Right cardiac atrium (tissue), 5 donors: ENCODE data around the gene CHCHD1. TPM values are rescaled to one million over a fixed set of nuclear protein-coding genes. Genes with fewer than 3 reads are reported as not detected.
"Not testable (repeated sequence)": the region's sequence is repeated elsewhere in the genome, so short reads cannot be mapped to it uniquely, and the experiment has no call there.

Experiments
- ATAC-seq, 2 donors: fragments of 200-7000 bp; cut with Tn5 transposase; one replicate each; pipeline versions ENCODE4 v1.8.0 to v1.9.1; 2020; ENCODE audit warnings: moderate library complexity in 2 of 2, mild to moderate bottlenecking in 1 of 2
- DNase-seq, 3 donors: peaks; one replicate each; pipeline ENCODE4 v3.0.0-alpha.2; 2020
- H3K27ac ChIP-seq: one replicate; pipeline ENCODE4 v1.5.1; 2013; ENCODE audit warnings: mild to moderate bottlenecking, low read length, control low read depth, moderate library complexity
- H3K27me3 ChIP-seq: one replicate; pipeline ENCODE4 v1.6.1; 2013; ENCODE audit not compliant: control insufficient read depth, insufficient read depth
- H3K4me1 ChIP-seq: one replicate; pipeline ENCODE4 v1.6.1; 2013; ENCODE audit warnings: low read length; ENCODE audit not compliant: control insufficient read depth, insufficient read depth
- H3K4me3 ChIP-seq: one replicate; pipeline ENCODE4 v1.5.1; 2013; ENCODE audit warnings: low read length, control low read depth
- H3K9me3 ChIP-seq: one replicate; pipeline ENCODE4 v1.6.1; 2013; ENCODE audit warnings: low read length; ENCODE audit not compliant: control insufficient read depth
- WGBS: extraction: QIAGEN DNeasy Blood & Tissue Kit; methylation state at CpG from one replicate; pipeline ENCODE4 v1.1.7; 2013; 5-methylcytosine and 5-hydroxymethylcytosine counted together
- intact Hi-C, 4 donors: fragments of 100-400 bp; cut with DNase I; formaldehyde crosslinking; loops; one replicate each; pipeline versions ENCODE4 v1.11.0 to v1.14.0; 2022 to 2023
- polyA plus RNA-seq: library from polyadenylated mRNA; stranded (reverse); fragments of 200-250 nt; gene quantifications from one replicate; pipeline ENCODE4 v1.2.3, GENCODE V29; 2013
- total RNA-seq, 4 donors: library from RNA; stranded (reverse); fragmentation: NEBNext Ultra II Directional; extraction: Animal tissue kit (Norgen Biotek cat#: 25700); gene quantifications; one replicate each; pipeline ENCODE4 v1.2.1, GENCODE V29; 2021
- donor health status: healthy with polysubstance abuse.
- donor health status: DM: no; HTN: yes; CAD: no.
- donor health status: DM: no; HTN: no; CAD: no.
- donor health status: DM: no; HTN: yes; CAD: no; lungs with severe emphysema.
- donor health status: DM: yes; HTN: yes; CAD: no.

Gene CHCHD1
- total and polyA plus RNA-seq, 5 donors: 20.6 to 76.8 (median 23.8) TPM

DNA sequence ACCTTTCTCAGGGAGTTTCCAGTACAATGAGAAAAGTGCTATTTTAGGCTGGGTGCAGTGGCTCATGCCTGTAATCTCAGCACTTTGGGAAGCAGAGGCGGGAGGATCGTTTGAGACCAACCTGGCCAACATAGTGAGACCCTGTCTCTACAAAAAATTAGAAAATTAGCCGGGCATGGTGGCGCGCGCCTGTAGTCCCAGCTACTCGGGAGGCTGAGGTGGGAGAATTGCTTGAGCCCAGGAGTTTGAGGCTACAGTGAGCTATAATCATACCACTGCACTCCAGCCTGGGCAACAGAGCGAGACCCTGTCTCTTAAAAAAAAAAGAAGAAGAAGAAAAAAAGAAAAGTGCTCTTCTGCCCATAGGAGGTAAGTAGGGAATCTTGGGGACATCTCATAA, 14.2 kb downstream of the CHCHD1 start:
- DNase-seq, H3K4me3 ChIP-seq, H3K27me3 ChIP-seq, H3K27ac ChIP-seq, intact Hi-C loops, H3K4me1 ChIP-seq, ATAC-seq, H3K9me3 ChIP-seq: not testable (repeated sequence)
- WGBS: 95% methylated on average over 8 of the region's 8 CpGs

DNA sequence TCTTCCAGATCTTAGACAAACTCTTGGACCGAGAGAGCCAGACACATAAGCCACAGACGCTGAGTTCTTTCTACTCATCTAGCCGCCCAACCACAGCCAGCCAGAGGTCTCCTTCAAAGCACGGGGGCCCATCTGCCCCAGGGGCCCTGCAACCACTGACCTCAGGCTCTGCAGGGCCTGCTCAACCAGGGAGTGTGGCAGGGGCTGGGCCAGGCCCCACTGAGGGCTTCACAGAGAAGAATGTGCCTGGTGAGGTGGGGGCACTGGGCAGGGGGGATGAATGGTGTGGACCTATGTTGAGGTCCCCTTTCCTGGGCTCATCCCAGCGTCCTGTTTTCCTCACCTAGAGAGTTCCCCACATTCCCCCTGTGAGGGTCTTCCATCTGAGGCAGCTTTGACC, 14.9 kb downstream of the CHCHD1 start:
- no peak overlapping the region for H3K27ac ChIP-seq
- no peak overlapping the region for H3K4me3 ChIP-seq
- H3K27me3 ChIP-seq: no peaks in the 10 kb centered on the region
- no peak for DNase-seq
- no peaks in the 10 kb centered on the region for H3K9me3 ChIP-seq
- WGBS: 82% methylated on average over 5 of the region's 5 CpGs
- no peaks in the 10 kb centered on the region for H3K4me1 ChIP-seq
- no peak for ATAC-seq
- intact Hi-C loops: no loop called here

DNA sequence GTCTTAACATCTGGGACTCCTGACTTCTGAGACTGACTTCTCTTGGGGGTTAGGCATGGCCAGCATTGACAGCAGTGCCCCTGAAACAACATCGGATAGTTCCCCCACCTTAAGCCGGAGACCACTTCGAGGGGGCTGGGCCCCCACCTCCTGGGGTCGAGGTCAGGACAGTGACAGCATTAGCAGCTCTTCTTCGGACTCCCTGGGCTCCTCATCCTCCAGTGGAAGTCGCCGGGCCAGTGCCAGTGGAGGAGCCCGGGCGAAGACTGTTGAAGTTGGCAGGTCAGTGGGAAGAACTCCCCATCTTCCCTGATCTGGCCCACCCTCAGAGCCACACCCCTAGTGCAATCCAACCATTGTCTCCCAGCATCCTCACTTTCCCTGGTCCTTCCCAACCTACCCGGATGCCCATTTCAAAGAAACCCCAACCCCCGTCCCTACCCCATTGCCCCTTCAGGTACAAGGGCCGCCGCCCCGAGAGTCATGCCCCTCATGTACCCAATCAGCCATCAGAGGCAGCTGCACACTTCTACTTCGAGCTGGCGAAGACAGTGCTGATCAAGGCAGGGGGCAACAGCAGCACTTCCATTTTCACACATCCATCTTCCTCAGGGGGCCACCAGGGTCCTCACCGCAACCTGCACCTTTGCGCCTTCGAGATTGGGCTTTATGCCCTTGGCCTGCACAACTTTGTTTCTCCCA, 15.6 kb downstream of the CHCHD1 start:
- intact Hi-C loops: no loop called here
- 90% methylated on average over 19 of the region's 19 CpGs for WGBS
- Histone ChIP-seq H3K27me3 (no peaks in the 10 kb centered on the region), H3K27ac (no peak overlapping the region), H3K9me3 (no peaks in the 10 kb centered on the region), H3K4me3 (no peak overlapping the region), H3K4me1 (no peaks in the 10 kb centered on the region)
- ATAC-seq (no peak), DNase-seq (no peak)

DNA sequence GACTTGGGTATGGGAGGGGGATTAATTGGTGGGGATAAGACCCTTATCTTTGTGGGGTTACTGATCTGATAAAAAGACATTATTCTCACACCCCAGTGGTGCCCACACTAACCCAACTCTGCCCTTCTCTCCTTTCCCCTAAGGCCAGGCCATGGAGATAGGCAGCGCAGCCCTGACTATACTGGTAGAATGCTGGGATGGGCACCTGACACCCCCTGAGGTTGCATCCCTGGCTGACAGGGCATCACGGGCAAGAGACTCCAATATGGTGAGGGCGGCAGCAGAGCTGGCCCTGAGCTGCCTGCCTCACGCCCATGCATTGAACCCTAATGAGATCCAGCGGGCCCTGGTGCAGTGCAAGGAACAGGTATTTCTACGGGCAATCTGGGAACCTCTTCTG, 16.2 kb downstream of the CHCHD1 start:
- no peak for ATAC-seq
- no peaks in the 10 kb centered on the region for H3K9me3 ChIP-seq
- intact Hi-C loops: no loop called here
- H3K27me3 ChIP-seq: no peaks in the 10 kb centered on the region
- no peak overlapping the region for H3K4me3 ChIP-seq
- 91% methylated on average over 6 of the region's 6 CpGs for WGBS
- no peak overlapping the region for H3K27ac ChIP-seq
- DNase-seq: no peak
- H3K4me1 ChIP-seq: no peaks in the 10 kb centered on the region

DNA sequence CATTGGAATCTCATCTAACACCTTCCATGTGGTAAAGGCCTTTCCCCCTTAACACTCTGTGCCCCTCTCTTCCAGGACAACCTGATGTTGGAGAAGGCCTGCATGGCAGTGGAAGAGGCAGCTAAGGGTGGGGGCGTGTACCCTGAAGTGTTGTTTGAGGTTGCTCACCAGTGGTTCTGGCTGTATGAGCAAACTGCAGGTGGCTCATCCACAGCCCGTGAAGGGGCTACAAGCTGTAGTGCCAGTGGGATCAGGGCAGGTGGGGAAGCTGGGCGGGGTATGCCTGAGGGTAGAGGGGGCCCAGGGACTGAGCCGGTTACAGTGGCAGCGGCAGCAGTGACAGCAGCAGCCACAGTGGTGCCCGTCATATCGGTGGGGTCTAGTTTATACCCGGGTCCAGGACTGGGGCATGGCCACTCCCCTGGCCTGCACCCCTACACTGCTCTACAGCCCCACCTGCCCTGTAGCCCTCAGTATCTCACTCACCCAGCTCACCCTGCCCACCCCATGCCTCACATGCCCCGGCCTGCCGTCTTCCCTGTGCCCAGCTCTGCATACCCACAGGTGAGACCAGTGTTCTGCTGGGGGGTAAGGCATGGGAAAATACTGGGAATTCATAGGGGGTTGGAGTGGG, 17.2 kb downstream of the CHCHD1 start:
- H3K4me3 ChIP-seq: no peak overlapping the region
- DNase-seq: no peak
- peak; percentile 15 for ATAC-seq
- no peaks in the 10 kb centered on the region for H3K27me3 ChIP-seq
- no peaks in the 10 kb centered on the region for H3K9me3 ChIP-seq
- intact Hi-C loops: no loop called here
- H3K27ac ChIP-seq: no peak overlapping the region
- WGBS: 81% methylated on average over 10 of the region's 10 CpGs
- no peaks in the 10 kb centered on the region for H3K4me1 ChIP-seq

DNA sequence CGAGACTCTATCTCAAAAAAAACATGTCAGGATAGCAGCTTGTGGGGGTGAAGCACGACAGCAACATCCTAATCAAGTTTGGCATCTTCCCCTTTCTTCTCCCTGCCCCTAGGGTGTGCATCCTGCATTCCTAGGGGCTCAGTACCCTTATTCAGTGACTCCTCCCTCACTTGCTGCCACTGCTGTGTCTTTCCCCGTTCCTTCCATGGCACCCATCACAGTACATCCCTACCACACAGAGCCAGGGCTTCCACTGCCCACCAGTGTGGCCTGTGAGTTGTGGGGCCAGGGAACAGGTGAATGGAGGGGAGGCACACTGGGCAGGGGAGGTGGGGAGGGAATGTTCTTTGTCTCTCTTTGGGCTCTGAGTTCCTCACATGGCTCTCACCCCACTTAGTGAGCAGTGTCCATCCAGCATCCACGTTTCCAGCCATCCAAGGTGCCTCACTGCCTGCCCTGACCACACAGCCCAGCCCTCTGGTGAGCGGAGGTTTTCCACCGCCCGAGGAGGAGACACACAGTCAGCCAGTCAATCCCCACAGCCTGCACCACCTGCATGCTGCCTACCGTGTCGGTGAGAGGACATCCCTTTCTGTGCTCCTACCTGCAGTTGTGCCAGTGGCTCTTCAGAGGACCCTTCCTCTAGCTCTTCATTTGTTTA, 18.2 kb downstream of the CHCHD1 start:
- ATAC-seq (peak; percentile 8), DNase-seq (no peak)
- 69% methylated on average over 9 of the region's 9 CpGs for WGBS
- Histone ChIP-seq H3K27ac (no peak overlapping the region), H3K9me3 (no peaks in the 10 kb centered on the region), H3K4me3 (no peak overlapping the region), H3K27me3 (no peaks in the 10 kb centered on the region), H3K4me1 (no peaks in the 10 kb centered on the region)
- intact Hi-C loops: no loop called here

DNA sequence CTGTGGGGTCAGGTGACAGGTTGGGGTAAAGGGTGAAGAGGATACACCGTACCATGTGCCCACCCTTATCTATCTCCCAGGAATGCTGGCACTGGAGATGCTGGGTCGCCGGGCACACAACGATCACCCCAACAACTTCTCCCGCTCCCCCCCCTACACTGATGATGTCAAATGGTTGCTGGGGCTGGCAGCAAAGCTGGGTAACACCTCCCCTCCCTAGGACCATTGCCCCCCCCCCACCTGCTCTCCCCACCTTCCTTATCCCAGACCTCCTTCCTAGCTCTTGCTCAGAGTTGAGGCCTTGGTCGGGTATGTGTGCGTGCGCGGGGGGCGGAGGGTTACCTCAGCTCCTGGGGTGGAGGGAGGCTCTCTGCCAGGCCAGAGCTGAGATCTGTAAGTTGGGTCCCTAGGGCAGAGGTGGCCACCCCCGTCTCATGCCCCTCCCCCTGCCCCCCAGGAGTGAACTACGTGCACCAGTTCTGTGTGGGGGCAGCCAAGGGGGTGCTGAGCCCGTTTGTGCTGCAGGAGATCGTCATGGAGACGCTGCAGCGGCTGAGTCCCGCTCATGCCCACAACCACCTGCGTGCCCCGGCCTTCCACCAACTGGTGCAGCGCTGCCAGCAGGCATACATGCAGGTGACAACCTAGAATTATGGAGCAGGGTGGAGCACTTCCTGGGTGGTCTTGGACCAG, 18.9 kb downstream of the CHCHD1 start:
- no peaks in the 10 kb centered on the region for H3K27me3 ChIP-seq
- no peaks in the 10 kb centered on the region for H3K4me1 ChIP-seq
- no peak overlapping the region for H3K4me3 ChIP-seq
- intact Hi-C loops: no loop called here
- DNase-seq (no peak), ATAC-seq (peak; percentile 4 to 5)
- no peaks in the 10 kb centered on the region for H3K9me3 ChIP-seq
- H3K27ac ChIP-seq: no peak overlapping the region
- WGBS: 78% methylated on average over 20 of the region's 20 CpGs

DNA sequence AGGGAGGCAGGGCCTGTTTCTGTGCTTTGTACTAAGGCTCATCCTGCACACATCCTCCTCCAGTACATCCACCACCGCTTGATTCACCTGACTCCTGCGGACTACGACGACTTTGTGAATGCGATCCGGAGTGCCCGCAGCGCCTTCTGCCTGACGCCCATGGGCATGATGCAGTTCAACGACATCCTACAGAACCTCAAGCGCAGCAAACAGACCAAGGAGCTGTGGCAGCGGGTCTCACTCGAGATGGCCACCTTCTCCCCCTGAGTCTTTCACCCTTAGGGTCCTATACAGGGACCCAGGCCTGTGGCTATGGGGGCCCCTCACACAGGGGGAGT, 19.4 kb downstream of the CHCHD1 start:
- Histone ChIP-seq H3K27ac (no peak overlapping the region), H3K4me1 (no peaks in the 10 kb centered on the region), H3K27me3 (no peaks in the 10 kb centered on the region), H3K4me3 (no peak overlapping the region), H3K9me3 (no peaks in the 10 kb centered on the region)
- intact Hi-C loops: no loop called here
- 92% methylated on average over 13 of the region's 13 CpGs for WGBS
- DNase-seq: no peak
- ATAC-seq: no peak

DNA sequence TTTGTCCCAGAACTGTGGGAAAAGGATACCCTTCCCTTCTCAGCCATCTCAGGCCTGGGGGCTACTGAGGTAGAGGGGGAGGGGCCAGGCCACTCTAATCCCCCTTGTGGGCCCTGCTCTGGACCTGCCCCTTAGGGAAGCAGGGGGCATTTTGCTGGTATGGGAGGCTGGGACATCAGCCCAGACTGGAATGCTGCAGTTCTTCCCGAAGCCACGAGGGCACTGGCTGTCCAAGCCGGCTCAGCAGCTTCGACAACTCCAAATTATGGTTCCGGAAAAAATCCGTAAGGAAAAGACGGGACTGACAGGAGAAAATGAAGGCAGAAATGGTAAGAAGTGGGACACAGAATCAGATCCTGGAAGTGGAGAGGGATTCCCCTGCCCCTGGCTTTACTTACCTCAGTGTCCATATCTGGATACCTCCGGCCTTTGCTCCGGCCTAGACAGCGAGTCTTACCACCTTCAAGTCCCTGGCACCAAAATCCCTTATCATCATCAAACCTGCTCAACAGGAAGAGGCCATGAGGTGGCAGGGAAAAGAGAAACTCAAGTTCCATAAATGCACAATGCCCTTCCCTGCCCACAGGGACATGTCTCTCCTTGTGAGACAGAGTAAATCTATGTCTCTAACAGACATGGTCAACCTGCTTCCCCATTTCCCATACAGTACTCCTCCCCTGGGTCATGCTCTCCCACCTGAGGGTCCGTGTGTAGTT, 20.6 kb downstream of the CHCHD1 start:
- Histone ChIP-seq H3K4me3 (no peak overlapping the region), H3K9me3 (no peaks in the 10 kb centered on the region), H3K4me1 (peaks cover 4% of the 10 kb centered on the region), H3K27ac (no peak overlapping the region), H3K27me3 (no peaks in the 10 kb centered on the region)
- ATAC-seq (no peak), DNase-seq (no peak)
- intact Hi-C loops: no loop called here
- WGBS: 78% methylated on average over 11 of the region's 11 CpGs

DNA sequence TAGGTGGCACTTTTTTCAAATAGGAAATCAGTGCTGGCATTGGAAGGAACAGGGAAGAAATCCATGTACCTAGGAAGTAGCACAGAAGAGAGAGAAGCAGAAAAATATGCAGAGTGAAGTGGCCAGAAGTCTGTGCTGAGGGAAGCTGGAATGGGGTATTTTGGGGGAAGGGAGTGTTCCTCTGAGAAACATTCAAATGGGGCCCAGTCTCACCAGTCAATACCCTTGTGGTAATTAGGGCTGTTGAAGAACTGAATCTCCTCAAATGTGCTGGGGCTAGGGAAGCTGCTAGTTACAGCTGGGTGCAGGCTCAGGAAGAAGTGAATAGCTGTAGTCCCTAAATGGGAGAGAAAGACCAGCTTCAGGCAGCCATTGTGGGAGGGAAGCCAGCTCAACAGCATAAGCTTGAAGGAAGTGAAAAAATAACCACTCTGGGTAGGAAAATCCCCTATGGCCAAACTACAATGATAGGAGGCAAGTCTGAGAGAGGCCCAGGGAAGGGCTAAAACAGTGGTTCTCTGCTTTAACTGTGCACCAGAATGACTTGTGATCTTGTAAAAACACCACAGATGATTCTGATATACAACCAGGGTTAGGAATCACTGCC, 21.9 kb downstream of the CHCHD1 start:
- H3K27me3 ChIP-seq: no peaks in the 10 kb centered on the region
- no peak overlapping the region for H3K4me3 ChIP-seq
- intact Hi-C loops: no loop called here
- H3K9me3 ChIP-seq: no peaks in the 10 kb centered on the region
- H3K4me1 ChIP-seq: peaks cover 4% of the 10 kb centered on the region
- H3K27ac ChIP-seq: no peak overlapping the region
- ATAC-seq (no peak), DNase-seq (peak in 1 of 3 donors; percentile 28)
